Mammary microvascular endothelial cell (primary cell): ENCODE data around the gene BEX4. TPM values are rescaled to one million over a fixed set of nuclear protein-coding genes. Genes with fewer than 3 reads are reported as not detected.

ENCODE experiments used
- total RNA-seq: library from RNA; depleted of rRNA; stranded (reverse); fragments of >200 nt; gene quantifications from 2 replicates; pipeline ENCODE4 v1.2.3, GENCODE V29; 2015

BEX4 gene, protein sequence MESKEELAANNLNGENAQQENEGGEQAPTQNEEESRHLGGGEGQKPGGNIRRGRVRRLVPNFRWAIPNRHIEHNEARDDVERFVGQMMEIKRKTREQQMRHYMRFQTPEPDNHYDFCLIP
- total RNA-seq: 13.7 TPM in 2 replicates

GRCh38 chrX:103214870-103215424 lies at the start of gene BEX4:
Gene BEX4 (plus strand): TSS chrX:103215108. CDS start chrX:103216154, 1,046 bp downstream.

DNA sequence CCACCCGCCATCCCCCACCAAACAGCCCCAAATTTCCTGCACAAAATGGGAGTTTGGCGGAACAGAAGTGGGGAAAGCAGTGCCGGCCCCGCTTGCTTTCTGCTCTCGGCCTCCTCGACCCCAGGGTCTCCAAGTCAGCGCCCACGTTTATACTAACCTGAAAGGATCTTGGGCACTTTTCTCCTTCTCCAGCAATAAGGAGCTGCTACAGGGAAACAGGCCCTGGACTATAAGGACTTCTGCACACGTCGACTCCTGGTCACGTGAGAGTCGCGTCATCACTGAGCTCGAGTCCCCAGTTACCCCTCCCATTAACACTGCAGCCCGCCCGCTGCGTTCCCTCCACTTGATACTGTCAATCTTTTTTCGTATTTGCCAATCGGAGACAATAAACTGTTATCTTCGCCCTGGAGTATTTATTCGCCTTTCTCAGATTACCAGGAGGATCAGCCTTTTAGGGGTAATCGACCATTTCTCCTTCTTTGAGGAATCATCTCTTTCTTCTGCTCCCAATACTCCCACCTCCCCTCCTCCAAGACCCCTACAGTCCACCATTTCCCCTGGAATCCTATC lies 40.1 kb downstream of the BEX4 start, which contains the start of gene TCEAL8:
Gene TCEAL8, minus strand, starts transcription at position 235 of the 573 bp plus-strand sequence. CDS start 1,176 bp downstream, outside the sequence.

Other genes with a start within 250 kb of the BEX4 start
- gene BEX1, start 150.9 kb upstream of the BEX4 start, total RNA-seq: 0.25 and 1.00 TPM in 2 replicates
- not detected in 2 replicates for gene NXF3, start 122.0 kb upstream of the BEX4 start, total RNA-seq
- gene TCEAL8, start 40.0 kb downstream of the BEX4 start, total RNA-seq: 62.8 and 72.3 TPM in 2 replicates
- not detected in 2 replicates for gene TCEAL5, start 61.6 kb downstream of the BEX4 start, total RNA-seq
- gene BEX2, start 95.9 kb downstream of the BEX4 start, total RNA-seq: 0.73 and 1.7 TPM in 2 replicates
- 1.2 and 5.3 TPM in 2 replicates for gene TCEAL7, start 115.1 kb downstream of the BEX4 start, total RNA-seq
- 93.7 and 102 TPM in 2 replicates for gene TCEAL9, start 141.4 kb downstream of the BEX4 start, total RNA-seq
- 191 and 218 TPM in 2 replicates for gene BEX3, start 161.4 kb downstream of the BEX4 start, total RNA-seq